GM12891 (cell line): ENCODE results near the gene LACRT.

Source experiments
- DNase-seq: peaks from one replicate; pipeline ENCODE4 v3.0.0; 2011; ENCODE audit warnings: low spot score; ENCODE audit not compliant: insufficient read length
- FAIRE-seq: peaks from 2 replicates; lab custom pipeline; 2011; peaks lifted over from hg19 to GRCh38; lab: Jason Lieb, UNC
- PAX5 ChIP-seq: IDR thresholded peaks from 2 replicates; pipeline ENCODE4 v1.6.1; 2011; ENCODE audit warnings: low read length, moderate library complexity, mild to moderate bottlenecking; ENCODE audit not compliant: insufficient read depth, severe bottlenecking
- POLR2A ChIP-seq: IDR thresholded peaks from 2 replicates; pipeline ENCODE4 v1.6.1; 2011; ENCODE audit warnings: low read depth, low read length, control low read depth
- POLR2AphosphoS5 ChIP-seq: IDR thresholded peaks from 2 replicates; pipeline ENCODE4 v1.6.1; 2011; ENCODE audit warnings: low read depth, low read length, control low read depth
- POU2F2 ChIP-seq: IDR thresholded peaks from 2 replicates; pipeline ENCODE4 v1.6.1; 2011; ENCODE audit warnings: low read depth, mild to moderate bottlenecking, control low read depth, low read length, moderate library complexity
- SPI1 ChIP-seq: IDR thresholded peaks from 2 replicates; pipeline ENCODE4 v1.6.1; 2011; ENCODE audit warnings: low read depth, low read length, control low read depth
- TAF1 ChIP-seq: IDR thresholded peaks from 2 replicates; pipeline ENCODE4 v1.6.1; 2011; ENCODE audit warnings: low read depth, low read length, control low read depth

LACRT gene

GRCh38 chr12:54589964-54590363, 44.7 kb downstream of the LACRT start:
- TF ChIP-seq SPI1, result no peak
- TF ChIP-seq POLR2A, result no peak
- TF ChIP-seq TAF1, result no peak
- TF ChIP-seq POU2F2, result no peak
- no peak for TF ChIP-seq POLR2AphosphoS5
- TF ChIP-seq PAX5, result no peak

DNA sequence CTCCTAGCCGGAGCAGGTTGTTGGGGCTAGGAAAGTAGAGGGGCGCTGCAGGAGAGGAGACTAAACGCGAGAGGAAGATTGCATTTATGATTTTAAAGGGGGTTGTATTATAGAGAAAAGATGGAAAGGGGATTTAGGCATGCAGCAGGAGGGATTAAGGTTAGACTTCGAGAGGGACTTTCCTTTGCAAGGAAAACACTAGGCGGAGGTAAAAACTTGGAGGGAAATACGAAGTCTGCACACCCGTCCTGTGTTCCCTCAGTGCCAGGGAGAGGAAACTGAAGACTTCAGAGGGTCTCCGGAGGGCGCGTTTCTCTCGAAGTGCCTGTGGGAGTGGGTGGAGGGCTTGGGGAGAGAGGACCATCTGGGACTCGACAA, 45.8 kb downstream of the LACRT start:
- no peak for TF ChIP-seq SPI1
- TF ChIP-seq POLR2AphosphoS5, result no peak
- TF ChIP-seq POLR2A, result no peak
- TF ChIP-seq POU2F2, result no peak
- FAIRE-seq (no peak), DNase-seq (no peak)

More at GRCh38 chr12:54589964-54590363, 44.7 kb downstream of the LACRT start:
- DNase-seq, result no peak
- no peak for FAIRE-seq

DNA sequence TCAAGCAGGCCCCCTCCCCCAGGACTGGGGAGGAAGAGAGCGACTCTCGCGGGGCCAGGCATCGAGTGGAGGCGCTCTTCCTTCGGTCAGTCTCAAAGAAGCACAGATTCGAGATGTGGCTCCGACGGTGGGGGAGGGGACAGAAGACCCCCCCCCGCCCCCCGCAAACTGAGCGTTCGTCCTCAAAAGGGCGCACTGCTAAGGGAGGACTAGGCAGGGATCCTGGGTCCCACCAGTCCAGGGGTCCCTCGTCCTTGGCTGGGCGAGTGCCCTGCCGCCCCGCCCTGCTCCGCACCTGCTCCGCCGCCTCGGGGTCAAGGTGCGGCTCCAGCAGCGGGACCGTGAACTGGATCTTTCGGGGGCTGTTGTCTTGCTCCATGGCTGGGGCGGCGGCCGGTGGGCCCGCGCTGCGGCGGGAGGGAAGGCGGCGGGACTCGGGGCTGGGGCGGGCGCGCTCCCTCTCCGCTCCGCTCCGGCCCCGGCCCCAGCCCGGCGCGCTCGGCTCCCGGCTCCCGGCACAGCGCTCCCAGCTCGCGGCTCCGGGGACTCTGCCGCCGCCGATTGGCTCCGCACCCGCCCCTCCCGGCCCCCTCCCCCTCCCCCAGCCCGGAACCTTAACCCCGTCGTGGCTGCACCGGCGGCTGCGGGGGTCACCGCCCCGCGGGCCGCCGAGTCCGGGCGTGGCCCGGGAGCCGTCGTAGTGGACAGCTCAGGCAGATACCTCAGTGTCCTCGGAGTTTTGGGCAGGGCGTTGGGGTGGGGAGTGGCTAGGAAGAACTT, 46.4 kb downstream of the LACRT start, which contains the start of gene PPP1R1A:
PPP1R1A (minus strand) TSS at position 550 of the 780 bp plus-strand sequence; CDS start at position 379, 171 bp downstream.
- no peak for TF ChIP-seq POU2F2
- no peak for TF ChIP-seq POLR2AphosphoS5
- TF ChIP-seq PAX5, result no peak
- TF ChIP-seq TAF1, result no peak
- TF ChIP-seq SPI1, result no peak
- DNase-seq (no peak), FAIRE-seq (no peak)

DNA sequence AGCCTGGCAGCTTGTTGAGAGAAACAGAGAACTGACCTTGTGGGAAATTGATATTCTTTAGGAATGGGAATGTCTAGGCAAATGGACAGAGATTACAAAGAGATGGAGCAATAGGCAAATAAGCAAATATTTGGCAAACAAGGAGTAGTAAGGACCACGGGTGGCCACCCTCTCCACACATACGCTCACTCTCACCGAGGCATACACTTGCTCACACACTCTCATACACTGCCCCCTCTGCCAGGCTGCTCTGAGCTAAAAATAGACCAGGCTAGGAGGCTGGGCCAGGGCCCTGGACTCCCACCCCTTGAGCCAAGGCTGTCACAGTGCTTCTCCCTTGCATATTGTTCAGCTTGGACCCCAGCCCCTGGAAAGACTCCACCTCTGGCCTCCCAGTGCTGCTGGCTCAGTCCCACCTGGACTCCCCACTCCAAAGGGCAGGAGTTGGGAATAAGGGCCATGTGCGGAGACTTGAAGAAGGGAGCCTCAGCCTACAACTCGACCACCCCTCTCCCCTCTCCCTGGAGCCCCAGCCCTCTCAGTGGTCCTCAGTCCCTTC, 47.3 kb downstream of the LACRT start:
- no peak for DNase-seq
- FAIRE-seq, result no peak
- no peak for TF ChIP-seq PAX5
- TF ChIP-seq TAF1, result no peak
- TF ChIP-seq POLR2AphosphoS5, result no peak
- no peak for TF ChIP-seq SPI1
- TF ChIP-seq POLR2A, result no peak
- TF ChIP-seq POU2F2, result no peak

DNA sequence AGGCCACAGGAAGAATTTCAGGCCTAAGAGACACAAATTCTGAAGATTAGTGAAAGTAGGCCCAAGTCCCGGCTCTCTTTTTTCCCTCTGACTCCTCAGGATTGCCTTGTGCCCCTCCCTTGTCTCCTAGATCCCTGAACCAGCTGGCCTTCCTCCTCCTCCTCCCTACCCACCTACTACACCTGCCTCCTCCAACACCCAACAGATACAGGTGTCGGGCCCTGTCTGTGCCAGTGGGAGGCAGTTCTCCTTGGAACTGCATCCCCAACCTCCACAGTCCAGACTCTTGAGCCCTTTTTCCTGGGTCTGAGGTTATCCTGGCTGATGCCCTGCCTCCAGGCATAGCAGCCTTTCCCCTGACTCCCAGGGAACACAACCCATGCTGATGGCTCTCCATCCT, 48.1 kb downstream of the LACRT start:
- DNase-seq (no peak), FAIRE-seq (no peak)
- TF ChIP-seq POLR2A (no peak), PAX5 (no peak)

- FAIRE-seq, result no peak
- DNase-seq, result no peak
- TF ChIP-seq PAX5, result no peak
- no peak for TF ChIP-seq POU2F2
- no peak for TF ChIP-seq SPI1
- TF ChIP-seq POLR2A, result no peak
- no peak for TF ChIP-seq TAF1
- no peak for TF ChIP-seq POLR2AphosphoS5
These were observed 49.5 kb downstream of the LACRT start for GRCh38 chr12:54585243-54585642.

GRCh38 chr12:54584128-54584527, 50.6 kb downstream of the LACRT start:
- DNase-seq (no peak), FAIRE-seq (no peak)
- TF ChIP-seq POLR2A (no peak), POU2F2 (no peak), POLR2AphosphoS5 (no peak), SPI1 (no peak), TAF1 (no peak), PAX5 (no peak)

DNA sequence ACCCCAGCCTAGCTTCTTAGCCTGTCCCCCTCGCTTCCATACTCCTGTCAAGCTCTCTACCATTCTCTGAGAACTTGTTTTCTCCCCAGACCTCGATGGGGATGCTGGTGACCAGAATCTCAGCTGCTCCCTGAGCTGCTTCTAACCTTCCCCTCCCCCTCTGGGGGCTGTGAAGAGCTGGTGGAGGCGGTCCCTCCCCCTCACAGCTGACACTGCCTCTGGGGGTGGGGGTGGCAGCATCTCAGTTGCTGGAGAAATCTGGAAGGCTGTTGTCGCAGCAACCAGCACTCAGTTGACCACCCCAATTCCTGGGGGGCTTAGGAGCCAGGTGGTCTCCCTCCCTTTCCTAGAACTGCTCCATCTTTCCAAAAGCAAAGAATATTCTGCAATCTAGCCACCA, 51.0 kb downstream of the LACRT start:
- TF ChIP-seq POLR2AphosphoS5 (no peak), TAF1 (no peak), POU2F2 (no peak), PAX5 (no peak), SPI1 (no peak), POLR2A (no peak)
- FAIRE-seq, result no peak
- DNase-seq, result no peak

- FAIRE-seq (no peak), DNase-seq (no peak)
- TF ChIP-seq POLR2A (no peak), POU2F2 (no peak), SPI1 (no peak), PAX5 (no peak), TAF1 (no peak), POLR2AphosphoS5 (no peak)
These were observed 53.3 kb downstream of the LACRT start for GRCh38 chr12:54581412-54581811.
